Endodermal cell (in vitro differentiated cells): ENCODE results near the gene PDE12. TPM values are rescaled to one million over a fixed set of nuclear protein-coding genes. Genes with fewer than 3 reads are reported as not detected.

ENCODE experiments used
- DNase-seq: peaks from one replicate; pipeline ENCODE4 v3.0.0-alpha.2; 2017
- H3K27ac ChIP-seq: 2 replicates; pipeline ENCODE4 v1.5.1; 2013; ENCODE audit warnings: mild to moderate bottlenecking, low read depth, low read length, moderate library complexity
- H3K27me3 ChIP-seq: 2 replicates; pipeline ENCODE4 v1.6.1; 2013; ENCODE audit warnings: mild to moderate bottlenecking, low read length, moderate library complexity; ENCODE audit not compliant: insufficient read depth, control insufficient read depth, poor library complexity, severe bottlenecking
- H3K36me3 ChIP-seq: 2 replicates; pipeline ENCODE4 v1.7.0; 2013; ENCODE audit warnings: mild to moderate bottlenecking, low read length, moderate library complexity; ENCODE audit not compliant: control insufficient read depth, insufficient read depth
- H3K4me1 ChIP-seq: one replicate; pipeline ENCODE4 v1.7.0; 2013; ENCODE audit warnings: low read length; ENCODE audit not compliant: control insufficient read depth, insufficient read depth
- H3K4me3 ChIP-seq: 2 replicates; pipeline ENCODE4 v1.5.1; 2013; ENCODE audit warnings: mild to moderate bottlenecking, low read length, moderate library complexity
- H3K9ac ChIP-seq: 2 replicates; pipeline ENCODE4 v1.6.1; 2013; ENCODE audit warnings: mild to moderate bottlenecking, low read length, moderate library complexity; ENCODE audit not compliant: poor library complexity, severe bottlenecking; ENCODE audit errors: extremely low read depth
- H3K9me3 ChIP-seq: 2 replicates; pipeline ENCODE4 v1.6.1; 2013; ENCODE audit warnings: mild to moderate bottlenecking, low read length, moderate library complexity; ENCODE audit not compliant: control insufficient read depth
- H3K27ac Mint-ChIP-seq: 2 replicates; pipeline ENCODE4 v1.8.0; 2020; ENCODE audit warnings: mixed read lengths
- H3K27me3 Mint-ChIP-seq: 2 replicates; pipeline ENCODE4 v1.8.0; 2021; ENCODE audit warnings: mild to moderate bottlenecking, mixed read lengths; ENCODE audit not compliant: insufficient read depth
- H3K36me3 Mint-ChIP-seq: 2 replicates; pipeline ENCODE4 v1.8.0; 2020; ENCODE audit warnings: low read depth, mixed read lengths
- H3K4me1 Mint-ChIP-seq: 2 replicates; pipeline ENCODE4 v1.8.0; 2020; ENCODE audit warnings: mixed read lengths
- H3K4me3 Mint-ChIP-seq: 2 replicates; pipeline ENCODE4 v1.8.0; 2020; ENCODE audit warnings: mild to moderate bottlenecking, moderate library complexity, mixed read lengths
- H3K9me3 Mint-ChIP-seq: 2 replicates; pipeline ENCODE4 v1.8.0; 2020; ENCODE audit warnings: mild to moderate bottlenecking, mixed read lengths
- WGBS, 2 experiments: methylation state at CpG; one replicate each; pipeline versions ENCODE4 v1.1.5 to v1.1.7; 2013; ENCODE audit warnings: missing lambda C conversion rate in 2 of 2, mixed read lengths in 1 of 2; ENCODE audit not compliant: insufficient coverage in 1 of 2, insufficient read length in 1 of 2; 5-methylcytosine and 5-hydroxymethylcytosine counted together
- total RNA-seq, 2 donors: library from RNA; stranded (reverse); fragmentation: NEBNext Ultra II Directional in 1 of 2; extraction: Animal tissue kit (Norgen Biotek cat#: 25700) in 1 of 2; gene quantifications; 2 replicates in 1 of 2; 3 replicates in 1 of 2; pipeline ENCODE4 v1.2.1, GENCODE V29; 2021
- TF ChIP-seq, protein P1 (sequence below): fragments of 200-600 bp; sonication (generic); conservative IDR thresholded peaks from 2 replicates; pipeline ENCODE4 v1.5.0; 2021; ENCODE audit warnings: antibody characterized with exemption, mild to moderate bottlenecking

Gene PDE12
- total RNA-seq, 2 donors from 2014 or later: 10.5 to 12.5 TPM

DNA sequence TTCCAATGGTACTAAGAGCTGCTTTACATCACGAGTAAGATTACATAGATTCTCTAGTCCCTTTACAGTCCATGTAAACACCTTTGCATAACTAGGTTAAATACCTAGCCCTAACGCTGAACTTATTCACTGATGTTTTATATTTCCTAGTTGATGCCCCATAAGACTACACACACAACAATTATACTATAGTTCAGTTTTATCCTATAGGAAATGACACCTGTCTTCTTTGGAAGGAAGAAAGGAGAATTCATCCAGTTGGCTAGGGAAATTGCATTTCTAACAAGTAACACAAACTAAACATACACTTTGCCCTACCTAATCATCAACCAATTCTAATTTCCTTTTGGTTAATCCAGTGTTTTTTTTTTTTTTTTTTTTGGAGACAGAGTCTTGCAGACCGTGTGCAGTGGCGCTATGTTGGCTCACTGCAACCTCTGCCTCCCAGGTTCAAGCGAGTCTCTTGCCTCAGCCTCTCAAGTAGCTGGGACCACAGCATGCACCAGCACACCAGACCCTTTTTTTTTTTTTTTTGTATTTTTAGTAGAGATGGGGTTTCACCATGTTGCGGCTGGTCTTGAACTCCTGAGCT lies 13.9 kb downstream of the PDE12 start:
- no peak overlapping the region for H3K4me3 Mint-ChIP-seq
- Histone ChIP-seq H3K9ac (no peak overlapping the region), H3K36me3 (peaks cover 68% of the 10 kb centered on the region), H3K27me3 (no peaks in the 10 kb centered on the region), H3K27ac (no peak overlapping the region), H3K4me1 (no peaks in the 10 kb centered on the region), H3K9me3 (no peaks in the 10 kb centered on the region), H3K4me3 (no peak overlapping the region)
- TF ChIP-seq, protein P1, sequence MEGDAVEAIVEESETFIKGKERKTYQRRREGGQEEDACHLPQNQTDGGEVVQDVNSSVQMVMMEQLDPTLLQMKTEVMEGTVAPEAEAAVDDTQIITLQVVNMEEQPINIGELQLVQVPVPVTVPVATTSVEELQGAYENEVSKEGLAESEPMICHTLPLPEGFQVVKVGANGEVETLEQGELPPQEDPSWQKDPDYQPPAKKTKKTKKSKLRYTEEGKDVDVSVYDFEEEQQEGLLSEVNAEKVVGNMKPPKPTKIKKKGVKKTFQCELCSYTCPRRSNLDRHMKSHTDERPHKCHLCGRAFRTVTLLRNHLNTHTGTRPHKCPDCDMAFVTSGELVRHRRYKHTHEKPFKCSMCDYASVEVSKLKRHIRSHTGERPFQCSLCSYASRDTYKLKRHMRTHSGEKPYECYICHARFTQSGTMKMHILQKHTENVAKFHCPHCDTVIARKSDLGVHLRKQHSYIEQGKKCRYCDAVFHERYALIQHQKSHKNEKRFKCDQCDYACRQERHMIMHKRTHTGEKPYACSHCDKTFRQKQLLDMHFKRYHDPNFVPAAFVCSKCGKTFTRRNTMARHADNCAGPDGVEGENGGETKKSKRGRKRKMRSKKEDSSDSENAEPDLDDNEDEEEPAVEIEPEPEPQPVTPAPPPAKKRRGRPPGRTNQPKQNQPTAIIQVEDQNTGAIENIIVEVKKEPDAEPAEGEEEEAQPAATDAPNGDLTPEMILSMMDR: no peak
- H3K9me3 Mint-ChIP-seq: no peaks in the 10 kb centered on the region
- H3K27me3 Mint-ChIP-seq: no peaks in the 10 kb centered on the region
- H3K36me3 Mint-ChIP-seq: peaks cover 69% of the 10 kb centered on the region
- WGBS, 2 experiments: 80 to 100% methylated on average over 2 to 6 of the region's 6 CpGs
- H3K27ac Mint-ChIP-seq: no peak overlapping the region
- H3K4me1 Mint-ChIP-seq: no peaks in the 10 kb centered on the region
- DNase-seq: no peak

- H3K36me3 Mint-ChIP-seq: peaks cover 76% of the 10 kb centered on the region
- no peak for DNase-seq
- WGBS, 2 experiments: 82 to 100% methylated on average over 1 of the region's 2 CpGs
- H3K9me3 Mint-ChIP-seq: no peaks in the 10 kb centered on the region
- no peaks in the 10 kb centered on the region for H3K27me3 ChIP-seq
- peaks cover 76% of the 10 kb centered on the region for H3K36me3 ChIP-seq
- no peak overlapping the region for H3K9ac ChIP-seq
- no peaks in the 10 kb centered on the region for H3K9me3 ChIP-seq
- no peak overlapping the region for H3K27ac ChIP-seq
- no peak overlapping the region for H3K4me3 Mint-ChIP-seq
- no peaks in the 10 kb centered on the region for H3K27me3 Mint-ChIP-seq
- H3K4me1 Mint-ChIP-seq: no peaks in the 10 kb centered on the region
- no peak overlapping the region for H3K4me3 ChIP-seq
- no peaks in the 10 kb centered on the region for H3K4me1 ChIP-seq
- TF ChIP-seq, protein P1: no peak
- H3K27ac Mint-ChIP-seq: no peak overlapping the region
Measured at GRCh38 chr3:57570878-57571277, 14.8 kb downstream of the PDE12 start.

GRCh38 chr3:57572096-57572495 lies 16.0 kb downstream of the PDE12 start:
- H3K4me1 Mint-ChIP-seq: no peaks in the 10 kb centered on the region
- Histone ChIP-seq H3K4me1 (no peaks in the 10 kb centered on the region), H3K9ac (no peak overlapping the region), H3K27ac (no peak overlapping the region), H3K36me3 (peaks cover 81% of the 10 kb centered on the region), H3K4me3 (no peak overlapping the region), H3K9me3 (no peaks in the 10 kb centered on the region), H3K27me3 (no peaks in the 10 kb centered on the region)
- no peak overlapping the region for H3K27ac Mint-ChIP-seq
- no peak for DNase-seq
- no peaks in the 10 kb centered on the region for H3K27me3 Mint-ChIP-seq
- WGBS, 2 experiments: 98 to 100% methylated on average over 1 to 3 of the region's 3 CpGs
- peaks cover 79% of the 10 kb centered on the region for H3K36me3 Mint-ChIP-seq
- no peak overlapping the region for H3K4me3 Mint-ChIP-seq
- TF ChIP-seq, protein P1: no peak
- H3K9me3 Mint-ChIP-seq: no peaks in the 10 kb centered on the region
